Sigmoid colon (tissue), 3 donors: ENCODE results near the gene PELO.

Source experiments
- CTCF ChIP-seq, 4 experiments: fragments of 450-650 bp in 3 of 4; fragments of 200-600 bp in 1 of 4; IDR thresholded peaks; one replicate each; pipeline ENCODE4 v1.5.1; 2016 to 2019; ENCODE audit warnings: antibody characterized with exemption in 4 of 4, mild to moderate bottlenecking in 3 of 4, moderate library complexity in 2 of 4
- POLR2A ChIP-seq, 2 donors: fragments of 450-650 bp; IDR thresholded peaks; one replicate each; pipeline ENCODE4 v1.6.1; 2016; ENCODE audit warnings: antibody characterized with exemption in 2 of 2, mild to moderate bottlenecking in 2 of 2, moderate library complexity in 2 of 2

GRCh38 chr5:52825826-52826225 is 38.1 kb downstream of the PELO start:
- TF ChIP-seq CTCF (IDR thresholded peaks at IDR 0.05) (no peak), POLR2A (IDR thresholded peaks at IDR 0.05) (no peak)
